BLaER1 treated with 17β-estradiol and CSF1 and Interleukin-3, amounts not matched to agents 10 nM and 100 nM (cell line): Measurements from ENCODE around the gene SCD5.
A peak's percentile ranks its signal among the peaks of the same experiment; 100 is the strongest.

Experiments used
- H3K27ac ChIP-seq, 11 experiments: shearing (Covaris generic); formaldehyde crosslinking; 2 replicates each; pipeline ENCODE4 v1.8.1; 2022
- H3K27me3 ChIP-seq, 11 experiments: shearing (Covaris generic); formaldehyde crosslinking; 2 replicates each; pipeline ENCODE4 v1.8.1; 2022
- H3K36me3 ChIP-seq, 11 experiments: shearing (Covaris generic); formaldehyde crosslinking; 2 replicates each; pipeline ENCODE4 v1.8.1; 2022
- H3K4me1 ChIP-seq, 10 experiments: shearing (Covaris generic); formaldehyde crosslinking; 2 replicates each; pipeline ENCODE4 v1.8.1; 2022
- H3K4me2 ChIP-seq, 11 experiments: shearing (Covaris generic); formaldehyde crosslinking; 2 replicates each; pipeline ENCODE4 v1.8.1; 2022
- H3K4me3 ChIP-seq, 10 experiments: shearing (Covaris generic); formaldehyde crosslinking; 2 replicates each; pipeline ENCODE4 v1.8.1; 2022
- H3K9ac ChIP-seq, 11 experiments: shearing (Covaris generic); formaldehyde crosslinking; 2 replicates each; pipeline ENCODE4 v1.8.1; 2022
- H3K9me3 ChIP-seq, 11 experiments: shearing (Covaris generic); formaldehyde crosslinking; replicated peaks in 1 of 11; 2 replicates each; pipeline ENCODE4 v1.8.1; 2022
- H4K20me1 ChIP-seq, 11 experiments: shearing (Covaris generic); formaldehyde crosslinking; 2 replicates each; pipeline ENCODE4 v1.8.1; 2022
- Cebpa-rat ChIP-seq, 11 experiments: shearing (Covaris generic); IDR thresholded peaks; 2 replicates each; pipeline ENCODE4 v1.8.1; 2022

SCD5 gene

GRCh38 chr4:82652062-82652461 lies 146.5 kb downstream of the SCD5 start:
- Histone ChIP-seq H3K9ac (no peak overlapping the region), H3K27ac (peak overlapping the region in 1 of 11 experiments; percentile 10; a peak in 1 of 22 replicates), H3K36me3 (peaks cover 0 to 18% (median 0%) of the 10 kb centered on the region in 11 experiments; a peak in 6 of 22 replicates), H3K4me1 (peaks cover 0 to 17% (median 0%) of the 10 kb centered on the region in 10 experiments; a peak in 8 of 20 replicates), H3K9me3 (peaks cover 0 to 2% (median 0%) of the 10 kb centered on the region in 11 experiments; a peak in 2 of 22 replicates), H3K4me3 (no peak overlapping the region), H4K20me1 (no peaks in the 10 kb centered on the region), H3K4me2 (peak overlapping the region in 4 of 11 experiments; percentile 35 to 51 (median 40); a peak in 7 of 22 replicates), H3K27me3 (no peaks in the 10 kb centered on the region)
- no peak for TF ChIP-seq Cebpa-rat (IDR thresholded peaks at IDR 0.05)

- Histone ChIP-seq H3K4me3 (no peak overlapping the region), H3K4me2 (no peak overlapping the region), H3K9ac (no peak overlapping the region), H3K9me3 (no peaks in the 10 kb centered on the region), H3K36me3 (peaks cover 0 to 18% (median 0%) of the 10 kb centered on the region in 11 experiments; a peak in 6 of 22 replicates), H3K27ac (no peak overlapping the region), H3K4me1 (peaks cover 0 to 17% (median 6%) of the 10 kb centered on the region in 10 experiments; a peak in 12 of 20 replicates), H3K27me3 (no peaks in the 10 kb centered on the region), H4K20me1 (no peaks in the 10 kb centered on the region)
- TF ChIP-seq Cebpa-rat (IDR thresholded peaks at IDR 0.05) = no peak
Measured at GRCh38 chr4:82650868-82651267, 147.7 kb downstream of the SCD5 start.

DNA sequence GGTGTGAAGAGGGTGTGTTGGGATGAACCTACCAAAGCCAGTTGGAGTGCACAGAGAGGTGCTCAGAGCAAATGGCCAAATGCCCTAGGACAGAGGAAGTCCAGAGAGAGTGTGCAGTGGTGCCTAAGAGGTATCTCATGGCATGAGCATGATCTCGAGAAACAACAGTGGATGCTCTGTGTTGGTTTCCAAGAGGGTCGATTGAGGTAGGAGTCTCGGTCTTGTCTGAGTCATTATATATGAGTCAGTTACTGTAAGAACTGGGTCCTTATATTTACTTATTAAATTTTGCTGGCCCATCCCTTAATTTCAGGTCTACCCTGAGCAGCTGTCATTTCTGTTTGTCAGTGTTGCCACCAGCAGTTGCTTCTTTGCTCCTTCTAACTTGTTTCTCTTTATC lies 150.2 kb downstream of the SCD5 start:
- Histone ChIP-seq H3K27ac (no peak overlapping the region), H3K9me3 (no peaks in the 10 kb centered on the region), H3K4me2 (no peak overlapping the region), H4K20me1 (no peaks in the 10 kb centered on the region), H3K27me3 (no peaks in the 10 kb centered on the region), H3K4me1 (peaks cover 0 to 17% (median 8%) of the 10 kb centered on the region in 10 experiments; a peak in 12 of 20 replicates), H3K9ac (no peak overlapping the region), H3K4me3 (no peak overlapping the region), H3K36me3 (peaks cover 0 to 18% (median 0%) of the 10 kb centered on the region in 11 experiments; a peak in 6 of 22 replicates)
- no peak for TF ChIP-seq Cebpa-rat (IDR thresholded peaks at IDR 0.05)

DNA sequence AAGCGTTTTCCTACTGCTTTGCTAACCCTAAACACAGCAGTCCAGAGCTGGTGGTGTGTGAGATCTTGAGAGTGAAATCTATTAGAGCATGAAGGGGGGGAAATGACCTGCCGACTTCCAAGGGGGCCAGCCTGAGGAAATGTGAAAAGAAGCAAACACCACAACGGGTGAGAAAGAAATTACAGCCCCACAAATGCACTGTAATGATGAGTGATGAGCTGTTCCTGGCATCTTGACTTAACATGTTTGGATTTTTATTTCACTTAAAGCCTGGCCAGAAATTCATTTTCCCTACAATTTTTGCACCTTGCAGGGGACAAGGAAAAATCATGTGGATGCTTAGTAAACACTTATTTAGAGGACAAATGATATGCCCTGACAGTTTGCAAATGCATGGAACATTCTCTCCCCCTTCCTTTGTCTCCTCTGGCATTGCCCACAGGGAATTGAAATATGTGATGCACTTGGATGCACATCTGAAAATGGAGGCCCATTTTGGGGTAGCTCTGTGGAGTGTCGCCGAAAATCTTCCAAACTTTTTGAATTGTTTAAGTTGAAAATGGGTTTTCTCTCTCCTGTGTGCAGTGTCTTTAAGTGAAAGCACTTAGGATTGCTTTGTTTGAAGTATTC lies 152.5 kb downstream of the SCD5 start:
- no peak overlapping the region for H3K9ac ChIP-seq
- peak overlapping the region in 3 of 11 experiments; percentile 2 to 8 (median 6); a peak in 2 of 22 replicates for H3K4me2 ChIP-seq
- H3K4me3 ChIP-seq = no peak overlapping the region
- H3K27ac ChIP-seq = no peak overlapping the region
- peaks cover 0 to 20% (median 8%) of the 10 kb centered on the region in 10 experiments; a peak in 11 of 20 replicates for H3K4me1 ChIP-seq
- H3K36me3 ChIP-seq = peaks cover 0 to 16% (median 0%) of the 10 kb centered on the region in 11 experiments; a peak in 6 of 22 replicates
- H4K20me1 ChIP-seq = no peaks in the 10 kb centered on the region
- no peak for TF ChIP-seq Cebpa-rat (IDR thresholded peaks at IDR 0.05)
- H3K27me3 ChIP-seq = no peaks in the 10 kb centered on the region
- no peaks in the 10 kb centered on the region for H3K9me3 ChIP-seq

- H4K20me1 ChIP-seq = no peaks in the 10 kb centered on the region
- TF ChIP-seq Cebpa-rat (IDR thresholded peaks at IDR 0.05) = no peak
- no peak overlapping the region for H3K4me3 ChIP-seq
- no peak overlapping the region for H3K27ac ChIP-seq
- H3K9me3 ChIP-seq = no peaks in the 10 kb centered on the region
- no peak overlapping the region for H3K9ac ChIP-seq
- no peaks in the 10 kb centered on the region for H3K27me3 ChIP-seq
- H3K4me2 ChIP-seq = no peak overlapping the region
- peaks cover 0 to 11% (median 0%) of the 10 kb centered on the region in 11 experiments; a peak in 5 of 22 replicates for H3K36me3 ChIP-seq
- H3K4me1 ChIP-seq = peaks cover 0 to 33% (median 8%) of the 10 kb centered on the region in 10 experiments; a peak in 11 of 20 replicates
Measured at GRCh38 chr4:82644734-82645126, 153.9 kb downstream of the SCD5 start.

DNA sequence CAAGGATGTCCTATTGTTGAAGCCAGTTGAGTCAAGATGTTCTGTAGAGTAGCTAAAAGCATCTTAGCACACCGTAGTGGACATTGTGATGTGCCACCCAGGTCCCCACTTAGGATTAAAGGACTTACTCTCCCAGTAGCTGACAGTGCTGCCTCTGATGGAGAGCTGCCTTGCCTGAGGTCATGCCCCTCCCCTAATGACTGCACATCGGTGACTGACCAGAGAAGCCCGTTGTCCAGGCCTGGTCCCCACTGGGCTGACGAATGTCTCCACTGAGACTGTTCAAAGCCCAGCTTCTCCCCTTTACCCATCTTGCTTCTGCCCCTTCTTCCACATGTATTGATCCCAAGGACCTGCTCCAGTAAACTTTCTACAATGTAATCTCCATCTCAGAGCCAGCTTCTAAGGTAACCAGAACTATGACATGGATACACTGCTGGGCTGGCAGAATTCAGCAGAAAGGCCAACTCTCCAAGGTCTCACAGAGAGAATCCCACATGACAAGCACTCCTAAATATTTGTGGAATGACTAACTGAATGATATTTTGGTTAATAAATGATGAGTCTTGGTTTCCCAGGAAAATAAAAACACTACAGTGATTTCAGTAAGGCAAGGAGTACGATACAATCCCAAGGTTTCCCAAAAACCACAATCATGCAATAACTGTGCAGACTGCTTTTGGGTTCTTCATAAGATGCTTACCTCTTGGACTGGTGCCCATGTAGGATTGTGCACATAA lies 154.4 kb downstream of the SCD5 start:
- Histone ChIP-seq H4K20me1 (no peaks in the 10 kb centered on the region), H3K36me3 (peaks cover 0 to 6% (median 0%) of the 10 kb centered on the region in 11 experiments; a peak in 1 of 22 replicates), H3K4me3 (no peak overlapping the region), H3K4me2 (no peak overlapping the region), H3K9me3 (no peaks in the 10 kb centered on the region), H3K9ac (no peak overlapping the region), H3K27me3 (no peaks in the 10 kb centered on the region), H3K4me1 (peaks cover 0 to 39% (median 8%) of the 10 kb centered on the region in 10 experiments; a peak in 11 of 20 replicates), H3K27ac (no peak overlapping the region)
- TF ChIP-seq Cebpa-rat (IDR thresholded peaks at IDR 0.05) = no peak

DNA sequence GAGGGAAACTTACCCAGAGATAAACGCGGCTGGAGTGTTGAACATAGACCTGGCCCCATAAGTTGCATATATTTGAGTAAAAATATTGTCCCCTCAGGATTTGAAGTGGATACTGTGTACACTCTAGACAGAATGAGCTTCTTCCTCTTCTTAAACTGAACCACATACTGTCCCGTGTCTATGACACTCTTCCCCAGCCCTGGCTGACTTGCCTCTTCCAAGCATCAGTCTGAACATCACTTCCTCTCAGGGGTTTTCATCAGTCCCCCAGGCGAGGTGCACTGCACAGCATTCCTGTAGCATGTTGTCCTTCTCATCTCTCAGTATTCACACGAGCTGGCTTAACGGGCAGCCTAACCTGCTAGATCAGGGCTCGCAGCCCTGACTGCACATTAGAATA lies 156.3 kb downstream of the SCD5 start:
- peaks cover 0 to 42% (median 8%) of the 10 kb centered on the region in 10 experiments; a peak in 11 of 20 replicates for H3K4me1 ChIP-seq
- peak overlapping the region in 1 of 11 experiments; percentile 37; a peak in 1 of 22 replicates for H3K27ac ChIP-seq
- no peaks in the 10 kb centered on the region for H3K9me3 ChIP-seq
- no peak overlapping the region for H3K9ac ChIP-seq
- no peak for TF ChIP-seq Cebpa-rat (IDR thresholded peaks at IDR 0.05)
- H3K4me3 ChIP-seq = no peak overlapping the region
- no peaks in the 10 kb centered on the region for H3K27me3 ChIP-seq
- H3K36me3 ChIP-seq = 0 out of 22 replicates have a peak, but pooled peaks cover 0 to 5% (median 0%) of the 10 kb centered on the region in 11 experiments
- peak overlapping the region in 3 of 11 experiments; percentile 9 to 60 (median 41); a peak in 3 of 22 replicates for H3K4me2 ChIP-seq
- no peaks in the 10 kb centered on the region for H4K20me1 ChIP-seq

DNA sequence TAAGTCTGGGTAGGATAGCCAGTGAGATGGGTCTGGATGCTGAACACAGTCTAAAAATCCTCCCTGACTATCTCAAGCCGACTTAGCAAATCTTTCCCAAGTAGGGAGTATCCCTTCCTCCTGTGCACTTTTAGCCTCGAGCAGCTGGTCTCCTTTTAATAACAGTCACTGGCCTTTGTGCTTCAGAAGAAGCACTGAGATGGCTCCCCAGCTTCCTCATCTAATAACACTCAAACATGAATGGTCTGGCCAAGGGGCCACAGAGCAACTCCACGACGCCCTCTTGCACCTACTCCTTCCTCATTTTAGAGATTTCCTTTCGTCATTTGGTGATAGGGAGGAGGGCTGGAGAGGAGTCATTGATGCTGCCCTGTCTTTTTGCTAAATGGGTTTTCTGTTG lies 158.1 kb downstream of the SCD5 start:
- no peaks in the 10 kb centered on the region for H4K20me1 ChIP-seq
- H3K27me3 ChIP-seq = no peaks in the 10 kb centered on the region
- 0 out of 22 replicates have a peak, but pooled peaks cover 0 to 3% (median 0%) of the 10 kb centered on the region in 11 experiments for H3K9me3 ChIP-seq
- H3K4me1 ChIP-seq = peaks cover 0 to 42% (median 0%) of the 10 kb centered on the region in 10 experiments; a peak in 7 of 20 replicates
- no peak overlapping the region for H3K27ac ChIP-seq
- no peak overlapping the region for H3K9ac ChIP-seq
- TF ChIP-seq Cebpa-rat (IDR thresholded peaks at IDR 0.05) = no peak
- peak overlapping the region in 2 of 11 experiments; percentile 41 to 60; a peak in 4 of 22 replicates for H3K4me2 ChIP-seq
- H3K4me3 ChIP-seq = no peak overlapping the region
- peaks cover 0 to 19% (median 7%) of the 10 kb centered on the region in 11 experiments; a peak in 12 of 22 replicates for H3K36me3 ChIP-seq

- 0 out of 22 replicates have a peak, but pooled peaks cover 0 to 3% (median 0%) of the 10 kb centered on the region in 11 experiments for H3K9me3 ChIP-seq
- H3K4me1 ChIP-seq = peaks cover 0 to 42% (median 0%) of the 10 kb centered on the region in 10 experiments; a peak in 7 of 20 replicates
- H3K4me2 ChIP-seq = peak overlapping the region in 2 of 11 experiments; percentile 41 to 60; a peak in 4 of 22 replicates
- no peak for TF ChIP-seq Cebpa-rat (IDR thresholded peaks at IDR 0.05)
- no peaks in the 10 kb centered on the region for H4K20me1 ChIP-seq
- H3K27me3 ChIP-seq = no peaks in the 10 kb centered on the region
- no peak overlapping the region for H3K27ac ChIP-seq
- H3K9ac ChIP-seq = no peak overlapping the region
- H3K36me3 ChIP-seq = peaks cover 0 to 22% (median 9%) of the 10 kb centered on the region in 11 experiments; a peak in 13 of 22 replicates
- no peak overlapping the region for H3K4me3 ChIP-seq
Measured at GRCh38 chr4:82639971-82640370, 158.6 kb downstream of the SCD5 start.
